Glomerular visceral epithelial cell (primary cell): ENCODE data around the gene TFDP2.
A peak's percentile ranks its signal among the peaks of the same experiment; 100 is the strongest.
"Not testable (repeated sequence)": the region's sequence is repeated elsewhere in the genome, so short reads cannot be mapped to it uniquely, and the experiment has no call there.

Experiments used
- DNase-seq: peaks from one replicate; pipeline ENCODE4 v3.0.0-alpha.2; 2016; ENCODE audit errors: extremely low spot score

TFDP2 gene

GRCh38 chr3:141926929-141927328, 222.4 kb downstream of the TFDP2 start:
- DNase-seq, result no peak

GRCh38 chr3:141925677-141926076, 223.7 kb downstream of the TFDP2 start:
- not testable (repeated sequence) for DNase-seq

GRCh38 chr3:141921316-141921715, 228.0 kb downstream of the TFDP2 start:
- DNase-seq, result no peak

GRCh38 chr3:141920701-141921100, 228.6 kb downstream of the TFDP2 start:
- no peak for DNase-seq

- no peak for DNase-seq
These were observed 233.6 kb downstream of the TFDP2 start for GRCh38 chr3:141915766-141916165.

- no peak for DNase-seq
These were observed 234.3 kb downstream of the TFDP2 start for GRCh38 chr3:141915016-141915415.

GRCh38 chr3:141914311-141914710, 235.0 kb downstream of the TFDP2 start:
- no peak for DNase-seq

GRCh38 chr3:141913150-141913811, 236.1 kb downstream of the TFDP2 start:
- peak; percentile 46 for DNase-seq

- DNase-seq, result not testable (repeated sequence)
These were observed 239.4 kb downstream of the TFDP2 start for GRCh38 chr3:141909986-141910385.

- DNase-seq, result no peak
These were observed 239.9 kb downstream of the TFDP2 start for GRCh38 chr3:141909408-141909807.

GRCh38 chr3:141905129-141905528, 244.2 kb downstream of the TFDP2 start:
- no peak for DNase-seq

- DNase-seq, result no peak
These were observed 245.1 kb downstream of the TFDP2 start for GRCh38 chr3:141904203-141904602.

- no peak for DNase-seq
These were observed 247.4 kb downstream of the TFDP2 start for GRCh38 chr3:141901914-141902313.

- no peak for DNase-seq
These were observed 249.0 kb downstream of the TFDP2 start for GRCh38 chr3:141900343-141900742.

GRCh38 chr3:141898908-141899307, 250.4 kb downstream of the TFDP2 start:
- DNase-seq, result no peak

GRCh38 chr3:141895731-141896130, 253.6 kb downstream of the TFDP2 start:
- DNase-seq, result no peak

- peak; percentile 28 for DNase-seq
These were observed 254.7 kb downstream of the TFDP2 start for GRCh38 chr3:141894524-141895176.
